ENCODE results near the gene TNMD.

DNA sequence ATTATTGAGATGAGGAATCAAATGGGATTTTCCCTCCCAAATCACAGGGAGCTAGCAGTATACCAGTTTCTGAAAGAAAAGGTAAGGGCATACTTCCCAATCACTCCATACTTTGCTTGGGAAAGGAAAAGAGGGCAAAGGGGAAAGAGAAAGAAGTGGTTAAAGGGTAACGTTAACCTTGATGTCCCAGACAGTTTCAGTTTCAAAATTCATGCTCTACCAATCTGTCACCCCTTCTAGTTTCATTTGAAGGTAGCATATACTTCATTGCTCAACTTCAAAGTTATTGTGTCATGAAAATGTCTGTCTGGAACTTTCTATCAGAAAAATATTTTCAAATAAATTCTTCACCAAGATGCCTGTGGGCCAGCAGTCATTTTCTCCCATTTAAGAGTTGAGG is 16.0 kb downstream of the TNMD start:
- TF ChIP-seq, protein P1, sequence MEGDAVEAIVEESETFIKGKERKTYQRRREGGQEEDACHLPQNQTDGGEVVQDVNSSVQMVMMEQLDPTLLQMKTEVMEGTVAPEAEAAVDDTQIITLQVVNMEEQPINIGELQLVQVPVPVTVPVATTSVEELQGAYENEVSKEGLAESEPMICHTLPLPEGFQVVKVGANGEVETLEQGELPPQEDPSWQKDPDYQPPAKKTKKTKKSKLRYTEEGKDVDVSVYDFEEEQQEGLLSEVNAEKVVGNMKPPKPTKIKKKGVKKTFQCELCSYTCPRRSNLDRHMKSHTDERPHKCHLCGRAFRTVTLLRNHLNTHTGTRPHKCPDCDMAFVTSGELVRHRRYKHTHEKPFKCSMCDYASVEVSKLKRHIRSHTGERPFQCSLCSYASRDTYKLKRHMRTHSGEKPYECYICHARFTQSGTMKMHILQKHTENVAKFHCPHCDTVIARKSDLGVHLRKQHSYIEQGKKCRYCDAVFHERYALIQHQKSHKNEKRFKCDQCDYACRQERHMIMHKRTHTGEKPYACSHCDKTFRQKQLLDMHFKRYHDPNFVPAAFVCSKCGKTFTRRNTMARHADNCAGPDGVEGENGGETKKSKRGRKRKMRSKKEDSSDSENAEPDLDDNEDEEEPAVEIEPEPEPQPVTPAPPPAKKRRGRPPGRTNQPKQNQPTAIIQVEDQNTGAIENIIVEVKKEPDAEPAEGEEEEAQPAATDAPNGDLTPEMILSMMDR (conservative IDR thresholded peaks at IDR 0.05; ENCODE audit: low read length): no peak
- TF ChIP-seq EZH2phosphoT487 (IDR thresholded peaks at IDR 0.05; ENCODE audit: borderline replicate concordance): no peak

All from Loucy (cell line).